PFSK-1 (cell line): Measurements from ENCODE around the gene TAOK1.

Source experiments
- FOXP2 ChIP-seq: optimal IDR thresholded peaks from 2 replicates; pipeline ENCODE3; 2011; ENCODE audit warnings: borderline replicate concordance, control low read depth, inconsistent platforms; ENCODE audit not compliant: insufficient read depth; ENCODE audit errors: extremely low read length, extremely low read depth
- POLR2AphosphoS5 ChIP-seq: IDR thresholded peaks from 2 replicates; pipeline ENCODE4 v1.6.1; 2012; ENCODE audit warnings: low read depth, mild to moderate bottlenecking, control low read depth, low read length, moderate library complexity
- SIN3A ChIP-seq: IDR thresholded peaks from 2 replicates; pipeline ENCODE4 v1.6.1; 2012; ENCODE audit warnings: mild to moderate bottlenecking, low read length, moderate library complexity, borderline replicate concordance; ENCODE audit not compliant: insufficient read depth
- TAF1 ChIP-seq: IDR thresholded peaks from 2 replicates; pipeline ENCODE4 v1.6.1; 2012; ENCODE audit warnings: low read length, control low read depth, borderline replicate concordance; ENCODE audit not compliant: insufficient read depth
- TF ChIP-seq, protein P1 (sequence below), 2 experiments: IDR thresholded peaks; 2 replicates each; pipeline versions ENCODE4 v1.6.1 to v1.8.0; 2011 to 2012; ENCODE audit warnings: low read depth in 2 of 2, low read length in 2 of 2, control low read depth in 1 of 2, inconsistent platforms in 1 of 2, mild to moderate bottlenecking in 1 of 2, moderate library complexity in 1 of 2; ENCODE audit not compliant: insufficient read depth in 1 of 2

The TAOK1 gene

DNA sequence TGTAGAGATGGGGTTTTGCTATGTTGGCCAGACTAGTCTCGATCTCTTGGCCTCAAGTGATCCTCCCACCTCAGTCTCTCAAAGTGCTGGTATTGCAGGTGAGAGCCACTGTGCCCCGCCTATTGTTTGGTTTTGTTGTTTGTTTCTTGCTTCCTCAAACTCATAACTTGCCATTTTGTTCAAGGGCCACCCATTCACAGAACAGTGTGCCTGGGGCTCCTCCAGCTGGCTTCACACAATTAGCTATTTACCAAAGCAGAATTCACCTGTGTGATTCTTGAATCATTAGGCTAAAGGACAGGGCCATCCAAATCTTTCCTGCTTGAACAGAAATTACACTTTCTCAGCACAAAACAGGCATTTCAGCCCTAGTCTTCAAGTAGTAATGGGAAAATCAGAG lies 169.5 kb downstream of the TAOK1 start:
- no peak for TF ChIP-seq POLR2AphosphoS5
- no peak for TF ChIP-seq SIN3A
- no peak for TF ChIP-seq FOXP2
- no peak for TF ChIP-seq TAF1
- TF ChIP-seq, protein P1, sequence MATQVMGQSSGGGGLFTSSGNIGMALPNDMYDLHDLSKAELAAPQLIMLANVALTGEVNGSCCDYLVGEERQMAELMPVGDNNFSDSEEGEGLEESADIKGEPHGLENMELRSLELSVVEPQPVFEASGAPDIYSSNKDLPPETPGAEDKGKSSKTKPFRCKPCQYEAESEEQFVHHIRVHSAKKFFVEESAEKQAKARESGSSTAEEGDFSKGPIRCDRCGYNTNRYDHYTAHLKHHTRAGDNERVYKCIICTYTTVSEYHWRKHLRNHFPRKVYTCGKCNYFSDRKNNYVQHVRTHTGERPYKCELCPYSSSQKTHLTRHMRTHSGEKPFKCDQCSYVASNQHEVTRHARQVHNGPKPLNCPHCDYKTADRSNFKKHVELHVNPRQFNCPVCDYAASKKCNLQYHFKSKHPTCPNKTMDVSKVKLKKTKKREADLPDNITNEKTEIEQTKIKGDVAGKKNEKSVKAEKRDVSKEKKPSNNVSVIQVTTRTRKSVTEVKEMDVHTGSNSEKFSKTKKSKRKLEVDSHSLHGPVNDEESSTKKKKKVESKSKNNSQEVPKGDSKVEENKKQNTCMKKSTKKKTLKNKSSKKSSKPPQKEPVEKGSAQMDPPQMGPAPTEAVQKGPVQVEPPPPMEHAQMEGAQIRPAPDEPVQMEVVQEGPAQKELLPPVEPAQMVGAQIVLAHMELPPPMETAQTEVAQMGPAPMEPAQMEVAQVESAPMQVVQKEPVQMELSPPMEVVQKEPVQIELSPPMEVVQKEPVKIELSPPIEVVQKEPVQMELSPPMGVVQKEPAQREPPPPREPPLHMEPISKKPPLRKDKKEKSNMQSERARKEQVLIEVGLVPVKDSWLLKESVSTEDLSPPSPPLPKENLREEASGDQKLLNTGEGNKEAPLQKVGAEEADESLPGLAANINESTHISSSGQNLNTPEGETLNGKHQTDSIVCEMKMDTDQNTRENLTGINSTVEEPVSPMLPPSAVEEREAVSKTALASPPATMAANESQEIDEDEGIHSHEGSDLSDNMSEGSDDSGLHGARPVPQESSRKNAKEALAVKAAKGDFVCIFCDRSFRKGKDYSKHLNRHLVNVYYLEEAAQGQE (IDR thresholded peaks at IDR 0.05; ENCODE audit: insufficient read depth in 1 of 2, low read depth in 2 of 2, low read length in 2 of 2): no peak

DNA sequence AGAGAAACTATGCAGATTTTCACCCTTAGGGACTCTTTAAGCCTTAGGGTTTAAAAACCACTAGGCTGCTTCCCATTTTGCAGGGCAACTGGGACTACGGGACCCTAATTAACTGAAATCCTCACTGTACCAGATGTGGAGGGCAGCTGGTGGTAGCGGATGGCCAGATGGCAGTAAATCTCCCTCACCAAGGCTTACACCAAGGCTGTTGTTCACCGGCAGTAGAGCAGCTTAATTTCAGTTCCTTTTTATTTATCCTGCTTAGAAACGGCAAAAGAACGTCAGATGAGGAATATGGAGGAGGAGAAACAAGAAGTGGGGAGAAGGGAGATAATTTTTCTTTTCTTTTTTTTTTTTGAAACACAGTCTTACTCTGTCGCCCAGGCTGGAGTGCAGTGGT lies 170.2 kb downstream of the TAOK1 start:
- TF ChIP-seq POLR2AphosphoS5: no peak
- TF ChIP-seq, protein P1 (IDR thresholded peaks at IDR 0.05; ENCODE audit: insufficient read depth in 1 of 2, low read depth in 2 of 2, low read length in 2 of 2): no peak
- TF ChIP-seq TAF1: no peak
- no peak for TF ChIP-seq FOXP2

DNA sequence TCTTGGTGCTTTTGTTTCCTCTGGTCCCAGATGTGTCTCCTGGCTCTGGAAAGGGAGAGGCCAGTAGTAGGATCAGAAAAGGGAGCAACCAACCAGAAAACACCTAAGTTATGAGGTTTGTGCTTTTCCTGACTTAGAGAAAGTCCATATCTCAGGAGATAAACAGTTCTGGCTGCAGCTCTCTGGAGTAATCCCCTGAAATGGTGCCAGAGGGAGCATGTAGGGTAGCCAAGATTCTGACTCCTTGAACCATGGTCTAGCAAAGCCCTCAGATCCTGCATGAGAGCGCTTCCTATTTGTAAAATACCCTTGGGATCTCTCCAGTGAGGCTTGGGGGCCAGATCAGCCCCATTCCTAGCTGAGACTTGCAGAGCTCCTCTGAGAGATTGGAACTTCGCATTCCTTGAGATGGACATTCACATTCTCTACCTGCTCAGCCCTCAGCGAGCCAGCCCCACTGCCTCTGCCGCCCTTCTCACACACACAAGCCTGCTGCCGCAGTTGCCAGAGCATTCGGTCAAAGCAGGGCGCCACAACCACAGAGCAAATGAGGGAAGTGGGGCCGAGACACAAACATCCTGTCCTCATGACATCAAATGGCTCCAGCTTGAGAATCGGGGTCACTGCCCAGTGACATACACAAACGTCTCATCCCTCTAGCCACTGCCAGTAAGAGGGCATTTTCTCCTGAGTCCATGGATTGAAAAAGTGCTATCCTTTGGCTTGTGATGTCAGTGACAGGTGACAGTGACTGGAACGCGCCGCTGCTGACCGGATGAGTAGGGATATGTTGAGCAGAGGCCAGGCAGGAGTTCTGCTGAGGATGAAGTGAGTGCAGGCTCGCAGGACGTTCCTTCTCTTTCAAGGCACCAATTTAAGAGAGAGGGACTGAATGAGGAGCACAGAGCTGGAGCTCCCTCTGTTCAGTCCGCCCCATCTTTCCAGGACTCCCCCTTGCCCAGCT lies 171.7 kb downstream of the TAOK1 start:
- TF ChIP-seq FOXP2: no peak
- TF ChIP-seq, protein P1 (IDR thresholded peaks at IDR 0.05; ENCODE audit: insufficient read depth in 1 of 2, low read depth in 2 of 2, low read length in 2 of 2): no peak
- TF ChIP-seq POLR2AphosphoS5: no peak

DNA sequence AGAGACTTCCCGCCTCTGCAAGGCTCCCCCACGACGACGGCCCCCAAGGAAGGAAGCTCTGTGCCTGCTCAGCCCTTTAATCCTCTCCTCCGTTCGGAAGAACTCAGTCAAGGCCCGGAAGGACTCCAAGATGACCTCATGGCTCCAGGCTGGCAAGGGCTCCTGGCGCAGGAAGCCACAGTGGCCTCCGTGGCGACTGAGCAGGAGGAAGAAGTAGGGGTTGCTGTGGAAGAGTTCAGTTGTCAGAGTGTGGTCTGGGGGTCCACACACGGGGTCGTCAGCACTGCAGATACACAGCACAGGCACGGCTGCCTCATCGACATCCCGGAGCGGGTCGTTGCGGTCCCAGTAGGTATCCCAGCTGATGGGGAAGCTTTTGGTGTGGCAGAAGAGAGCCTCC lies 172.5 kb downstream of the TAOK1 start:
- TF ChIP-seq, protein P1 (IDR thresholded peaks at IDR 0.05; ENCODE audit: insufficient read depth in 1 of 2, low read depth in 2 of 2, low read length in 2 of 2): no peak
- no peak for TF ChIP-seq TAF1
- no peak for TF ChIP-seq POLR2AphosphoS5
- no peak for TF ChIP-seq FOXP2
- no peak for TF ChIP-seq SIN3A

DNA sequence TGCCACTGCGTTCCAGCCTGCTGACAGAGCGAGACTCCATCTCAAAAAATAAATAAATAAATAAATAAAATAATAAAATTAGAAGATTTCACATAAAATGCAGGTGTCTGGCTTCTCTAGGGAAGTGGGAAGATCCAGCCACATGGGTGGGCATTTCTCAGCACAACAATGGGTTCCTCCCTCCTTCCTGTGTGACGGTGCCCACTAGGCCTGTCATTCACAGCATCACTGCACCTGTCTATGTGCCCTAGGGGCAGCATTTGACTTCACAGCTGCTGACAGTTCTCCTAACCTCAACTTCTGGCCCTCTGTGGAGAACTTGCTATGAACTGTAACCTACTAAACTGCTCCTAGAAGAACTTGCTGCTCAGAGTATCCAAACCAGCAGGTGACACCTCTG lies 173.7 kb downstream of the TAOK1 start:
- TF ChIP-seq SIN3A (no peak), TAF1 (no peak), FOXP2 (no peak), POLR2AphosphoS5 (no peak)
- TF ChIP-seq, protein P1 (IDR thresholded peaks at IDR 0.05; ENCODE audit: insufficient read depth in 1 of 2, low read depth in 2 of 2, low read length in 2 of 2): no peak
